ENCODE results near the gene P3H3.

DNA sequence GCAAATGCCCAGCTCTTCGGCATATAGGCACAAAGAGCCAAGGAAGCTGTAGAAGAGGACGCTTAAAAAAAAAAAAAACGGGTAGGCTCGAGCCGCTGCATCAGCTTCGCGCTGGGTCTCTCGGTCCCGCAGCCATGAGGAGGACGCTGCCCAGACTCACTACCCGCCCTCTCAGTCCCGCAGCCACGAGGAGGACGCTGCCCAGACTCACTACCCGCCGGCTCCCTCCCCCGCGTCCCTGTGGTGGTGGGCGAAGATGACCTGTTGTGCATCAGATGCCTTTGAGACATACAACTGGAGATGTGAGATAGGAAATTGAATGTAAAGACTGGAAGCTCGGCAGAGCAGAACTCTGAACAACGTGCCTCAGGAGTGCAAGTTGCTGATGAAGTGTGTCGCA lies 56.3 kb downstream of the P3H3 start:
- TF ChIP-seq, protein P1, sequence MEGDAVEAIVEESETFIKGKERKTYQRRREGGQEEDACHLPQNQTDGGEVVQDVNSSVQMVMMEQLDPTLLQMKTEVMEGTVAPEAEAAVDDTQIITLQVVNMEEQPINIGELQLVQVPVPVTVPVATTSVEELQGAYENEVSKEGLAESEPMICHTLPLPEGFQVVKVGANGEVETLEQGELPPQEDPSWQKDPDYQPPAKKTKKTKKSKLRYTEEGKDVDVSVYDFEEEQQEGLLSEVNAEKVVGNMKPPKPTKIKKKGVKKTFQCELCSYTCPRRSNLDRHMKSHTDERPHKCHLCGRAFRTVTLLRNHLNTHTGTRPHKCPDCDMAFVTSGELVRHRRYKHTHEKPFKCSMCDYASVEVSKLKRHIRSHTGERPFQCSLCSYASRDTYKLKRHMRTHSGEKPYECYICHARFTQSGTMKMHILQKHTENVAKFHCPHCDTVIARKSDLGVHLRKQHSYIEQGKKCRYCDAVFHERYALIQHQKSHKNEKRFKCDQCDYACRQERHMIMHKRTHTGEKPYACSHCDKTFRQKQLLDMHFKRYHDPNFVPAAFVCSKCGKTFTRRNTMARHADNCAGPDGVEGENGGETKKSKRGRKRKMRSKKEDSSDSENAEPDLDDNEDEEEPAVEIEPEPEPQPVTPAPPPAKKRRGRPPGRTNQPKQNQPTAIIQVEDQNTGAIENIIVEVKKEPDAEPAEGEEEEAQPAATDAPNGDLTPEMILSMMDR (IDR thresholded peaks at IDR 0.05) = no peak
- no peak for TF ChIP-seq BHLHE40 (IDR thresholded peaks at IDR 0.05; ENCODE audit: low read depth, low read length)

Measured in A549 (cell line).